Upper lobe of right lung (tissue), 1 donor: Measurements from ENCODE around the gene KLHL30. TPM values are rescaled to one million over a fixed set of nuclear protein-coding genes. Genes with fewer than 3 reads are reported as not detected.

Experiments used
- ATAC-seq: fragments of 200-7000 bp; cut with Tn5 transposase; one replicate; pipeline ENCODE4 v1.9.1; 2020; ENCODE audit warnings: mild to moderate bottlenecking, moderate library complexity
- DNase-seq: peaks from one replicate; pipeline ENCODE4 v3.0.0-alpha.2; 2020
- H3K27ac ChIP-seq: fragments of 200-600 bp; one replicate; pipeline ENCODE4 v1.8.0; 2022
- H3K27me3 ChIP-seq: fragments of 200-600 bp; one replicate; pipeline ENCODE4 v1.8.0; 2022; ENCODE audit warnings: mild to moderate bottlenecking
- H3K36me3 ChIP-seq: fragments of 200-600 bp; one replicate; pipeline ENCODE4 v1.8.0; 2022
- H3K4me1 ChIP-seq: fragments of 200-600 bp; one replicate; pipeline ENCODE4 v1.8.0; 2022
- H3K4me3 ChIP-seq: fragments of 200-600 bp; one replicate; pipeline ENCODE4 v1.8.0; 2022; ENCODE audit warnings: mild to moderate bottlenecking
- H3K9me3 ChIP-seq: fragments of 200-600 bp; one replicate; pipeline ENCODE4 v1.8.0; 2022
- CTCF ChIP-seq: fragments of 200-600 bp; IDR thresholded peaks from one replicate; pipeline ENCODE4 v1.8.0; 2022; ENCODE audit warnings: antibody characterized with exemption
- intact Hi-C: fragments of 100-400 bp; cut with DNase I; formaldehyde crosslinking; loops from one replicate; pipeline ENCODE4 v1.11.0; 2022
- long read RNA-seq: library from polyadenylated mRNA; unstranded; transcript quantifications from one replicate; pipeline ENCODE4 v2.0.0, GENCODE V29; 2021
- total RNA-seq: library from RNA; stranded (reverse); fragmentation: NEBNext Ultra II Directional; extraction: Animal tissue kit (Norgen Biotek cat#: 25700); gene quantifications from one replicate; pipeline ENCODE4 v1.2.1, GENCODE V29; 2021
- donor health status: DM: no; HTN: yes; CAD: no; lungs with severe emphysema.

KLHL30 gene
- total RNA-seq = 0.90 TPM
- long read RNA-seq, partial matches to known transcripts = 0 of 2 reads
- long read RNA-seq, other reads (novel, unspliced or antisense) = 2 of 2 reads

- Histone ChIP-seq H3K4me3 (peak within 1 kb of the TSS; percentile 23), H3K4me1 (peaks cover 5% of the 10 kb centered on the region), H3K36me3 (no peaks in the 10 kb centered on the region), H3K9me3 (no peaks in the 10 kb centered on the region), H3K27ac (no peak within 1 kb of the TSS), H3K27me3 (no peaks in the 10 kb centered on the region)
- TF ChIP-seq CTCF = no peak
- intact Hi-C loops = no loop called here
- ATAC-seq (no peak), DNase-seq (no peak)
These were observed at the start of gene KLHL30 for GRCh38 chr2:238138331-238139195. Gene KLHL30 (plus strand): TSS chr2:238138668. CDS start chr2:238140755, 2,087 bp downstream.

- Histone ChIP-seq H3K4me3 (no peak overlapping the region), H3K27ac (no peak overlapping the region), H3K27me3 (no peaks in the 10 kb centered on the region), H3K4me1 (no peaks in the 10 kb centered on the region), H3K9me3 (no peaks in the 10 kb centered on the region), H3K36me3 (no peaks in the 10 kb centered on the region)
- no peak for TF ChIP-seq CTCF
- intact Hi-C loops = no loop called here
- DNase-seq = peak; percentile 26
- no peak for ATAC-seq
These were observed 47.6 kb upstream of the KLHL30 start for GRCh38 chr2:238090887-238091286.

GRCh38 chr2:238091436-238092060, 46.9 kb upstream of the KLHL30 start:
- ATAC-seq (no peak), DNase-seq (no peak)
- H3K4me1 ChIP-seq = no peaks in the 10 kb centered on the region
- H3K27ac ChIP-seq = no peak overlapping the region
- no peaks in the 10 kb centered on the region for H3K36me3 ChIP-seq
- intact Hi-C loops = no loop called here
- TF ChIP-seq CTCF = no peak
- H3K27me3 ChIP-seq = no peaks in the 10 kb centered on the region
- no peaks in the 10 kb centered on the region for H3K9me3 ChIP-seq
- H3K4me3 ChIP-seq = no peak overlapping the region

GRCh38 chr2:238092486-238093035, 45.9 kb upstream of the KLHL30 start:
- no peak for TF ChIP-seq CTCF
- intact Hi-C loops = no loop called here
- no peaks in the 10 kb centered on the region for H3K9me3 ChIP-seq
- DNase-seq (no peak), ATAC-seq (no peak)
- H3K4me1 ChIP-seq = no peaks in the 10 kb centered on the region
- no peak overlapping the region for H3K27ac ChIP-seq
- no peaks in the 10 kb centered on the region for H3K27me3 ChIP-seq
- no peak overlapping the region for H3K4me3 ChIP-seq
- no peaks in the 10 kb centered on the region for H3K36me3 ChIP-seq

- no peaks in the 10 kb centered on the region for H3K36me3 ChIP-seq
- no peaks in the 10 kb centered on the region for H3K27me3 ChIP-seq
- no peak overlapping the region for H3K27ac ChIP-seq
- intact Hi-C loops = no loop called here
- no peak for TF ChIP-seq CTCF
- DNase-seq (no peak), ATAC-seq (no peak)
- H3K9me3 ChIP-seq = no peaks in the 10 kb centered on the region
- no peaks in the 10 kb centered on the region for H3K4me1 ChIP-seq
- H3K4me3 ChIP-seq = no peak overlapping the region
These were observed 45.0 kb upstream of the KLHL30 start for GRCh38 chr2:238093181-238094140.
